ENCODE measurements around the gene HBG2.
"Not testable (repeated sequence)": the region's sequence is repeated elsewhere in the genome, so short reads cannot be mapped to it uniquely, and the experiment has no call there.

HBG2 gene

DNA sequence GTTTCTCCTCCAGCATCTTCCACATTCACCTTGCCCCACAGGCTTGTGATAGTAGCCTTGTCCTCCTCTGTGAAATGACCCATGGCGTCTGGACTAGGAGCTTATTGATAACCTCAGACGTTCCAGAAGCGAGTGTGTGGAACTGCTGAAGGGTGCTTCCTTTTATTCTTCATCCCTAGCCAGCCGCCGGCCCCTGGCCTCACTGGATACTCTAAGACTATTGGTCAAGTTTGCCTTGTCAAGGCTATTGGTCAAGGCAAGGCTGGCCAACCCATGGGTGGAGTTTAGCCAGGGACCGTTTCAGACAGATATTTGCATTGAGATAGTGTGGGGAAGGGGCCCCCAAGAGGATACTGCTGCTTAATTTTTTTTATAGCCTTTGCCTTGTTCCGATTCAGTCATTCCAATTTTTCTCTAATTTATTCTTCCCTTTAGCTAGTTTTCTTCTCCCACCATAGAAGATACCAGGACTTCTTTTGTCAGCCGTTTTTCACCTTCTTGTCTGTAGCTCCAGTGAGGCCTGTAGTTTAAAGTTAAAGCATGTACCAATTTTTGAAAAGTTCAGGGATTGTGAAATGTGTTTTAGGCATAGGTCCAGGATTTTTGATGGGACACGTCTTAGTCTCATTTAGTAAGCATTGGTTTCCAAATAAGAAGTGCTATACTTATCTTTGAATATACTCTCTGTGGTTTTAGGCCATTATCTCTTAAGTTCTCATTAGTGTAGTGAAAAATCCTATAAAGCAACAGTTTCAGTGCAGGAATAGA is at the start of gene HBG2:
Gene HBG2, minus strand, starts transcription at position 136 of the 768 bp plus-strand sequence. Its CDS starts 53 bp downstream, at position 83.
- DNase-seq (ENCODE audit: low read depth, low spot score), result not testable (repeated sequence)

DNA sequence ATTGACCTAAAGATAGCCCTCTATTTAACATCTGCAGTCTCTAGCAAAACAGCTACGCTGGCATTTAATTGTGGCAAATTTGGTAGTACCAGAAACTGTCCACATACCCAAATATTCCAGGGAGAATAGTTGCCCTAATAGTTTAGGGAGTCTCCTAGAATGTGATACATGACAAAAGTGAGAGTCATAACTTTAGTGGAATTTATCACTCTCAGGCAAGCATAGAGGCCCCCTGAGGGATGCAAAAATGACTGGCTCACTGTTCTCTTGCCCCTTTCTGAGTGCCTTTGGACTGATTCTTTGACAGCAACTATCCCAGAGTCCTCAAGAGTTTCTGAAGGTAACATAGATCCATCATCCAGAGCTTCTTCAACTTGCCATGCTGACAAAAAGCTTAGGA is 49.5 kb upstream of the HBG2 start:
- DNase-seq (ENCODE audit: low read depth, low spot score), result no peak

GRCh38 chr11:5303626-5304025 is 49.0 kb upstream of the HBG2 start:
- DNase-seq (ENCODE audit: low read depth, low spot score), result no peak

- no peak for DNase-seq (ENCODE audit: low read depth, low spot score)
Observed at GRCh38 chr11:5301846-5302245, 47.3 kb upstream of the HBG2 start, which contains the start of gene OR51B4. Gene OR51B4, minus strand, starts transcription at chr11:5301946. Its CDS starts 0 bp downstream, at chr11:5301946.

DNA sequence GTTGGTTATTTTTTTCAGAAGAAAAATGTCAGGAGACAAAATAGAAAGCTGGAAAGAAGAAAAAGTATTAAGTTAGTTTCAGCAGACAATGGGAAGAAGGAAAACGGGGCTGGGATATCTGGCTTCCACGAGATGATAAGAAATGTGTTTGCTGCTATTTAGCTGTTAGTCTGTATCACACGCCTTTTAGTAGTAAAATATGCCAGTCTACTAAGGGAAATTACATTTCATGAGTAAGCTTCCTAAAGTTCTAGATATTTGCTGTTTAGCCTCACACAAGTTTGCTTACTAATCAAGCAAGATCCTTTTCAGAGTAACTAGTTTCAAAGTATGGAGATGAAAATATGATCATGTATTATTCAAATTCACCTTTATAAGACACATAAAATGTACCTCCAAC is 45.7 kb upstream of the HBG2 start:
- DNase-seq (ENCODE audit: low read depth, low spot score), result no peak

GRCh38 chr11:5298451-5298850 is 43.9 kb upstream of the HBG2 start:
- no peak for DNase-seq (ENCODE audit: low read depth, low spot score)

GRCh38 chr11:5297721-5298323 is 43.2 kb upstream of the HBG2 start:
- no peak for DNase-seq (ENCODE audit: low read depth, low spot score)

GRCh38 chr11:5294342-5294995 is 39.9 kb upstream of the HBG2 start:
- DNase-seq (ENCODE audit: low read depth, low spot score), result not testable (repeated sequence)

- DNase-seq (ENCODE audit: low read depth, low spot score), result no peak
Observed at GRCh38 chr11:5293028-5293427, 38.4 kb upstream of the HBG2 start.

DNA sequence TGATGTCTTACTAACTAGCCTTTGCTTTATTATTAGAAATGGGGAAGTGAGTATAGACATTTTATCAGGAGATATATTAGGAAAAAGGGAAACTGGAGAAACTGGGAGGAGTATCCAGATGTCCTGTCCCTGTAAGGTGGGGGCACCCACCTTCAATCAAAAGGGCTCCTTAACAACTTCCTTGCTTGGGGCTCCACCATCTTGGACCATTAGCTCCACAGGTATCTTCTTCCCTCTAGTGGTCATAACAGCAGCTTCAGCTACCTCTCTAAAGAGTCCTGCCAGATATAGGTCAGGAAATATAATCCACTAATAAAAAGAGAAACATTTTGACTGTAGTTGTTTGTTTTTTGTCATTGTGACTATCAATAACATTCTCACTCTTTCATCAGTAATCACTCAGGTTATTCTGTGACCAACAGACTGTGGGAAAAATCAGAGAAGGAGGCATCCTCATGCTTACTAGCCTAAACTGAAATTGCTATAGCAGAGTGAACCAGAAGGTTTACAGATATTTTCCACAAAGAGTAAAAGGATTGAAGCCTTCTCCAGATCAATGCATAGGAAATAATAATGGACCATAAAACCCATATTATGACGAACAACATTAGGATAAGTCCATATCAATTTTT is 36.7 kb upstream of the HBG2 start:
- DNase-seq (ENCODE audit: low read depth, low spot score), result no peak

DNA sequence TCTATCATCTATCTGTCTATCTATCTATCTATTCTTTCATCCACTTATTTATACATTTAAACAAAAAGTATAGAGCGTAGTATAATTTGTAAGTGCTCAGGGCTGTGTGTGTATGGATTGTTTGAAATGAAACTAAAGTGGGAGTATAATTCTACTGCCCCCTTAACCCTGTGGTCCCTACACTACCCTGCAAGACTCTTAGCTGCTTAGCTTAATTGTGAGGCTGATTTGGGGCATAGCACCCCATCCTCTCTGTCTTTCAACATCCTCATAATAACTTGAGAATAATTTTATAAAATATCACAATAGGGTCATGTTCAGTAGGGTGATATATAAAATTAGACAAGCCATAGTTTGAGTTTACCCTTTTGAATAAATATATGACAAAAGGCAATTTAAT is 35.5 kb upstream of the HBG2 start:
- DNase-seq (ENCODE audit: low read depth, low spot score), result no peak

DNA sequence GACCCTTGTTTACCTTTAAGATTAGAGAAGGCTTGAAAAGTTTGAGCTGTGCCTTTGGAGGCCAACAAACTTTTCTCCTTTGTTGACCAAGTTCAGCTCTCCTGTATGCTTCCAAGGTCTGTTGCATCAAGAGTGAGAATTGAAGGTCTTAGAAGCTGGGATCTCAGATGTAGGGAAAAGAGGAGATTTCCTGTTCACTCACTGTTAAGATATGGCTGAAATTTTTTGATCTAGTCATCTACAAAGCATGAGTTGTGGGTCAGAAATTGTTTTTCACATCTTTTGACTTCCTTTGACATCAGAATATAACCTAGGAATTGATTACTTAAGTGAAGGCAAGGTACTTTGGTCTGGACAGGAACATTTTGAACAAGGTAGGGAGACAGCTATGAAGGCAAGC is 35.1 kb upstream of the HBG2 start:
- no peak for DNase-seq (ENCODE audit: low read depth, low spot score)

DNA sequence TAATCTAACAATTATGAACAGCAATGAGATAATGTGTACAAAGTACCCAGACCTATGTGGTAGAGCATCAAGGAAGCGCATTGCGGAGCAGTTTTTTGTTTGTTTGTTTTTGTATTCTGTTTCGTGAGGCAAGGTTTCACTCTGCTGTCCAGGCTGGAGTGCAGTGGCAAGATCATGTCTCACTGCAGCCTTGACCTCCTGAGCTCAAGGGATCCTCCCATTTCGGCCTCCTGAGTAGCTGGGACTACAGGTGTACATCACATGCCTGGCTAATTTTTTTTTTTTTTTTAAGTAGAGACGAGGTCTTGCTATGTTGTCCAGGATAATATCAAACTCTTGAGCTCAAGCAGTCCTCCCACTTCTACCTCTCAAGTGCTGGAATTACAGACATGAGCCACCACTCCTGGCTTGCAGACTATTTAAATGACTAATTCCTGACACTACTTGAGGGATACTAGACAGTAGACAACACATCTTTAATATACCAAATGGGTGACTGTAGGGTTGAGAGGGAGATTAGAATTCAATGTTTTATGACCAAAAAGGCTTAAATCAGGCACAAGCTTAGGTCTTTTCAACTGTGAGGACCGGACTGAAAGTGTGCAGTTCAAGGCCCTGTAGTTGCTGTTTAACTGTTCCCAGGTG is 34.4 kb upstream of the HBG2 start:
- DNase-seq (ENCODE audit: low read depth, low spot score), result no peak

GRCh38 chr11:5288108-5288905 is 33.7 kb upstream of the HBG2 start:
- DNase-seq (ENCODE audit: low read depth, low spot score), result no peak

DNA sequence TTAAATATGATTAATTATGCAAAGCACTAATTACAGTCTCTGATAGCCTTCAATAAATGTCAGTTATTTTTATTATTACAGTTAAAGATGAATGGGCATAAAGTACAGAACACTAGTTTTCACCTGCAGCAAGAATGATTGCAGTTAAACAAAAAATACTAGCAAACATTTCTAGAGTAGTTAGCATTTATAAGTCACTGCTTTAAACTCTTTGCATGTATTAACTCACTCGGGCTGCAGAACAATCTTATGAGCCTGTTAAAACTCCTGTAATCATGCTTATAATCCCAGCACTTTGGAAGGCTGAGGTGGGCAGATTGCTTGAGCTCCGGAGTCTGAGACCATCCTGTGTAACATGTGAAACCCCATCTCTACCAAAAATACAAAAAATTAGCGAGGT is 32.3 kb upstream of the HBG2 start:
- no peak for DNase-seq (ENCODE audit: low read depth, low spot score)

- DNase-seq (ENCODE audit: low read depth, low spot score), result no peak
Observed at GRCh38 chr11:5286351-5286750, 31.8 kb upstream of the HBG2 start.

GRCh38 chr11:5285703-5286340 is 31.2 kb upstream of the HBG2 start:
- DNase-seq (ENCODE audit: low read depth, low spot score), result no peak

- DNase-seq (ENCODE audit: low read depth, low spot score), result no peak
Observed at GRCh38 chr11:5284637-5285036, 30.1 kb upstream of the HBG2 start.

- DNase-seq (ENCODE audit: low read depth, low spot score), result no peak
Observed at GRCh38 chr11:5283882-5284281, 29.3 kb upstream of the HBG2 start.

DNA sequence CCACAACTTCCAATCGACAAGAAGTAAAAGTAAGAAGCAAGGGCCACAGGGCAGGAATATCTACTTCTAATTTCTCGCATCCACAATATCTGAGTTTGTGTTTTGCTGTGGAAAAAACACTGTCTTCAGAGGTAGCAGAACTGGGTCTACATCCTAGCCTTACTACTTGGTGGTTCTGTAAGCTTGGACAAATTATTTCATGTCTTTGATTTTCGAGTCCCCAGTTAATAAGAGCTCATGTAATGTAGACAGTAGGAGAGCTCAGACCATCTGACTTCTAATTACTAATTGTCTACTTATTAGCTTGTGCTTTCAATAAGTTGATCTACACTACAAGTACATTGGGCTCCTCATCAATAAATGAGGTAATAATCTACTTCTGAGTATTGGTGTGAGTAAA is 28.5 kb upstream of the HBG2 start:
- DNase-seq (ENCODE audit: low read depth, low spot score), result no peak

- DNase-seq (ENCODE audit: low read depth, low spot score), result no peak
Observed at GRCh38 chr11:5282628-5283027, 28.0 kb upstream of the HBG2 start.

Measured in smooth muscle cell of the brain vasculature (primary cell).